Progenitor cell of endocrine pancreas (in vitro differentiated cells): ENCODE data around the gene GFOD2. TPM values are rescaled to one million over a fixed set of nuclear protein-coding genes. Genes with fewer than 3 reads are reported as not detected.

Experiments
- DNase-seq: peaks from one replicate; pipeline ENCODE4 v3.0.0; 2021; ENCODE audit warnings: low spot score; ENCODE audit not compliant: unreplicated experiment
- H3K27ac Mint-ChIP-seq: 2 replicates; pipeline ENCODE4 v1.8.0; 2021; ENCODE audit warnings: mild to moderate bottlenecking, moderate library complexity, mixed read lengths
- H3K27me3 Mint-ChIP-seq: 2 replicates; pipeline ENCODE4 v1.8.0; 2021; ENCODE audit warnings: mixed read lengths
- H3K36me3 Mint-ChIP-seq: 2 replicates; pipeline ENCODE4 v1.8.0; 2022; ENCODE audit warnings: mixed read lengths; ENCODE audit not compliant: insufficient read depth
- H3K4me1 Mint-ChIP-seq: 2 replicates; pipeline ENCODE4 v1.8.0; 2021; ENCODE audit warnings: low read depth, mixed read lengths
- H3K4me3 Mint-ChIP-seq: 2 replicates; pipeline ENCODE4 v1.8.0; 2021; ENCODE audit warnings: low read depth, mild to moderate bottlenecking, moderate library complexity, mixed read lengths
- H3K9me3 Mint-ChIP-seq: 2 replicates; pipeline ENCODE4 v1.8.0; 2021; ENCODE audit warnings: low read depth, mixed read lengths
- CTCF ChIP-seq: fragments of 200-600 bp; sonication (generic); IDR thresholded peaks from one replicate; pipeline ENCODE4 v1.5.0; 2021; ENCODE audit warnings: antibody characterized with exemption, mild to moderate bottlenecking; ENCODE audit not compliant: unreplicated experiment
- total RNA-seq: library from RNA; stranded (reverse); gene quantifications from 2 replicates; pipeline ENCODE4 v1.2.1, GENCODE V29; 2021

GFOD2 gene
- total RNA-seq, 1 donor from 2014 or later, result 38.8 TPM

- Mint-ChIP-seq H3K27me3 (peaks cover 50% of the 10 kb centered on the region), H3K36me3 (no peaks in the 10 kb centered on the region), H3K4me1 (peaks cover 4% of the 10 kb centered on the region), H3K4me3 (peak overlapping the region; percentile 70), H3K27ac (peak overlapping the region; percentile 67), H3K9me3 (no peaks in the 10 kb centered on the region)
- no peak for TF ChIP-seq CTCF
- DNase-seq, result no peak
Measured at GRCh38 chr16:67653789-67654402, 65.2 kb downstream of the GFOD2 start.

GRCh38 chr16:67653128-67653788 lies 65.9 kb downstream of the GFOD2 start:
- peaks cover 50% of the 10 kb centered on the region for H3K27me3 Mint-ChIP-seq
- TF ChIP-seq CTCF, result peak; percentile 56
- DNase-seq, result no peak
- H3K4me3 Mint-ChIP-seq, result peak overlapping the region; percentile 70
- no peaks in the 10 kb centered on the region for H3K9me3 Mint-ChIP-seq
- no peaks in the 10 kb centered on the region for H3K36me3 Mint-ChIP-seq
- peaks cover 4% of the 10 kb centered on the region for H3K4me1 Mint-ChIP-seq
- H3K27ac Mint-ChIP-seq, result no peak overlapping the region

- Mint-ChIP-seq H3K4me1 (peaks cover 4% of the 10 kb centered on the region), H3K4me3 (no peak overlapping the region), H3K27ac (no peak overlapping the region), H3K27me3 (peaks cover 50% of the 10 kb centered on the region), H3K36me3 (no peaks in the 10 kb centered on the region), H3K9me3 (no peaks in the 10 kb centered on the region)
- no peak for DNase-seq
- TF ChIP-seq CTCF, result no peak
Measured at GRCh38 chr16:67652578-67653127, 66.5 kb downstream of the GFOD2 start.

- no peak for TF ChIP-seq CTCF
- no peaks in the 10 kb centered on the region for H3K9me3 Mint-ChIP-seq
- no peak for DNase-seq
- peaks cover 4% of the 10 kb centered on the region for H3K4me1 Mint-ChIP-seq
- no peak overlapping the region for H3K27ac Mint-ChIP-seq
- peak overlapping the region; percentile 64 for H3K4me3 Mint-ChIP-seq
- H3K27me3 Mint-ChIP-seq, result peaks cover 50% of the 10 kb centered on the region
- no peaks in the 10 kb centered on the region for H3K36me3 Mint-ChIP-seq
Measured at GRCh38 chr16:67651847-67652246, 67.3 kb downstream of the GFOD2 start.

GRCh38 chr16:67651039-67651438 lies 68.1 kb downstream of the GFOD2 start:
- H3K4me1 Mint-ChIP-seq, result peaks cover 4% of the 10 kb centered on the region
- no peak for TF ChIP-seq CTCF
- H3K36me3 Mint-ChIP-seq, result no peaks in the 10 kb centered on the region
- peaks cover 53% of the 10 kb centered on the region for H3K27me3 Mint-ChIP-seq
- H3K4me3 Mint-ChIP-seq, result no peak overlapping the region
- no peak for DNase-seq
- no peak overlapping the region for H3K27ac Mint-ChIP-seq
- H3K9me3 Mint-ChIP-seq, result no peaks in the 10 kb centered on the region
